Measurements from ENCODE around the gene MTUS2.

MTUS2 gene

DNA sequence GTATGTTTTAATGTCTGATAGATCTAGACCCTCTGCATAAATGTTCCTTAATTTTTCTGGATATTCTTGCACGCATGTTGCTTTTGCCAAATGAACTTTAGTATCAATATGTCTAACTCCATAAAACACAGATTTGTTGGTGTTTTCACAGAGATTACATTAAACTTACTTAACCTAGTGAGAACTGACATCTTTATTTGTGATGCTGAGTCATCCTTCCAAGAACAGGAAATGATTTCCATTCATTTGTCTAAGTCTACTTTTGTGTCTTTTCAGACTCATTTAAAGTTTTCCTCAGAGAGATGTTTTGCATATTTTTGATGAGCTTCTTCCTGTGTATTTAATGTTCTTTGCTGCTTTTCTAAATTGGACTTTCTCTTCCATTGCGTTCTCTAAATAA, 591.3 kb downstream of the MTUS2 start:
- DNase-seq (ENCODE audit: low read depth): no peak

DNA sequence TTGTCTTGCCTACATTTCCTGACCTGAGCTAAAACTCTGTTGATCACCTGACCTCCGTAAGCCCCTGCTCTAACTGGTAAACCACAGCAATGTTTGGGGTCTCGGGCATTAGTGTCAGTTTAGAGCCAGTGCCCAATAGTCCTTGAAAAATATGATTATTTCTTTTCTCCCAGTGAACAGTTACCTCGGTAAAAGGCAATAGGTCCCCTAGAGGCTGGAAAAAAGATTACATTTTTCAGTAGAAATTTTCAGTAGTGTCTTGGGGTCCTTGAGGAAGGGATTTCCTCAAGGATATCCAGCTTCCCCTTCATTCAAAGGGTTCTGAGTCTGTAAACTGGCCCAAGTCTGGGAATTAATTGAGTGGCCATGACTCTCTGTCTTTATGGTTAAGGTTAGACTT, 597.9 kb downstream of the MTUS2 start:
- DNase-seq (ENCODE audit: low read depth): no peak

DNA sequence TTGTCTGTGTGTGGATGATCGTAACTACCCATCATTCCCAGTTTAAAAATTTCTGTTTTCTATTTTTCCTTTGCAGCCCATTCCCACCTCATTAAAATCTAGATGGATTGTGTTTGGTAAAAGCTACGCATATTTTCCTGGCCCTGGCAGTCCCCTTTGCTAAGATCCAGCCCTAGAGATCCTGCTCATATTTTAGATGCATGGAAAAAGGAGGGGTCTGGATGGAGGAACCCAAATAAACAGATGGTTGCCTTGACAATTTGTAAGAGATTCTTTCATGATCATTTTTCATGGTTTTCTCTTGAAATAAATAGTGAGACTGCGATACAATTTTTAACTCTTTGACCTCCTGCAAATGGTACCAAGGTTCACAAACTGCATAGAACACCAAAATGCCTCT, 601.0 kb downstream of the MTUS2 start:
- no peak for DNase-seq (ENCODE audit: low read depth)

DNA sequence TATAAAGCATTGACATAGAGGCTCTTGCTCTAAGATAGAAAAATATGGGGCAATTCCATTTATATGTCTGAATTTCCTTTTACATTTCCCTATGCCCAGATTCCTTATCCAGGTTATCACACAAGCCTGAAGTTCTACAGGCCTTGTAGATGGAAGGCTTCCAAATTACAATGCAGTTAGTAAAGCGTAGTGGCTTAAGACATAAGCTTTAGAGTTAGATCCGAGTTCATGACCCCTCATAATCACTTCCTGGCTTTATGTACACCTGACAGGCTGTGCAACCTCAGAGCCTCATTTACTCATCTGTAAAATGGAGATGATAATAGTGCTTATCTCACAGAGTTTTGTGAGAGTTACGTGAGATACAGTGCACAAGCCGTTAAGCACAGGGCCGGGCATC, 601.9 kb downstream of the MTUS2 start:
- no peak for DNase-seq (ENCODE audit: low read depth)

DNA sequence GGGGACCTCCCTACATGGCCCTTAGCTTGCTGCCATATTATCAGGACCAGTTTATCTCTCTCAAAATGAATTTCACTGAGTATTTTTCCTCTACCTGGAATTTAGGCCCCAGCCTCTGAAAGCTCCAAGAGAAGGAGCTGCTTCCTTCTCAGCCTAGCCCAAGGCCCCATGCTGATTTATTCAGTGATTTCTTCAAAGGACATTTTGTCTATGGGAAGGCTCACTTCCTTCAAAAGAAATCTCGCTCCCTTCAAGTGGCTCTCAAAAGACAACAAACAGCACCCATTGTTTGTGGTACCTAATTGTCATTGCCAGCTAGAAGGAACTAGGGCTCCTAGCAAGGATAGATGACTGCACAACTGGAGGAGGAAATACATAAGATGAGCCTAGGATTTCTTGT, 602.9 kb downstream of the MTUS2 start:
- no peak for DNase-seq (ENCODE audit: low read depth)

DNA sequence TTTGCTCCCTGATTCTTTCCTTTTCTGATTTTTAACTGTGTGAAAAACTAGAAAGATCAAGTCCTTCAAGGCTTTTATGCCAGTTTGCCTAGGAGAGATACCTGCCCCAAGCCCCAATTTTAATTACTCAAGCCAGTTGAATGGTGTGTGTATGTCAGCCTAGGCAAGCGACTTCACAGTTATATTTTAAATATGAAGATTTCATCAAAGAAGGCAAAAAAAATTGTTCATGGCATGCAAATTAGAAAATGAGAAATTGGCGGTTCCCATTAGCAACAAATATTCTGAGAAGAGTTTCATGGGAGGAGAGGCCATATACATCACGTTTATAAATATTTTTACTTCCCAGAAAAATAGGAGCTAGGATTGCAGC, 607.8 kb downstream of the MTUS2 start:
- DNase-seq (ENCODE audit: low read depth): no peak

DNA sequence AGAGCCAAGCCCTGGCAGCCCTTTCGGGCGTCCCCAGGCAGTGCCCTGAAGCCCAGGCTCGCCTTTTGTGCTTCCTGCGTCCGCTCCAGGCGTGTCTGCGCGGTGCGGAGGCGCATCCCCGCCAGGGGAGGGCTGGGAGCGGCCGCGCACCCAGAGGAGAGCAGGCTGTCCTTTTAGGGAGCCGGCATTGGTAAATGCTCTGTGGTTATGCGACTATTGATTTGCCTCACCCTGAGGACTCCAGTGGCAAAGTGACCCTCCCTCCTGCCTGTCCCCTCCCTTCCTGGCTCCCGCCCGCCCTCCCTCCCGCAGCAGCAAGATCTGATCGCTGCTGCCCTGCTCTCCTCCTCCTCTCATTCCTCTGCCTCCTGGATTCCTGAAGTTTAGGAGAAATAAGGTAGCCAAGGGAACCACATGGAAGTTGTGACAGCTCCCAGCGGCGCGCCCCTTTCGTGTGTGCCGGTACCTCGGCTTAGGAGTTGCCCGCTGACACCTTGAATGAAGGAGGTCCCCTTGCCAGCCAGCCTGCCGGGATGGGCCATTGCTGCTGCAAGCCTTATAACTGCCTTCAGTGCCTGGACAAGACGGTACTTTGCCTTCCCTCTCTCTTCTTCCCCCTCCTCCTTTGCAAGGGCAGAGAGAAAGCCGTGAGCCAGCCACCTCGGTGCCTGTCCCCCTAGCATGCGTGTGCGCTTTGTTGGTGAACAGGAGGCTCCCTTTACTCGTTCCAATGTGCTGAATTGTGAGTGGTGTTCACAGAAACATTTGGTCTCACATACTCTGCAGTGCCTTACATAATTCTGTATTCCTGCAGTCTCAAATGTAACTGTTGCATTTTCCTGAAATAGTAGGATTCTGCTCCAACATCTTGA, 608.4 kb downstream of the MTUS2 start:
- DNase-seq (ENCODE audit: low read depth): no peak

DNA sequence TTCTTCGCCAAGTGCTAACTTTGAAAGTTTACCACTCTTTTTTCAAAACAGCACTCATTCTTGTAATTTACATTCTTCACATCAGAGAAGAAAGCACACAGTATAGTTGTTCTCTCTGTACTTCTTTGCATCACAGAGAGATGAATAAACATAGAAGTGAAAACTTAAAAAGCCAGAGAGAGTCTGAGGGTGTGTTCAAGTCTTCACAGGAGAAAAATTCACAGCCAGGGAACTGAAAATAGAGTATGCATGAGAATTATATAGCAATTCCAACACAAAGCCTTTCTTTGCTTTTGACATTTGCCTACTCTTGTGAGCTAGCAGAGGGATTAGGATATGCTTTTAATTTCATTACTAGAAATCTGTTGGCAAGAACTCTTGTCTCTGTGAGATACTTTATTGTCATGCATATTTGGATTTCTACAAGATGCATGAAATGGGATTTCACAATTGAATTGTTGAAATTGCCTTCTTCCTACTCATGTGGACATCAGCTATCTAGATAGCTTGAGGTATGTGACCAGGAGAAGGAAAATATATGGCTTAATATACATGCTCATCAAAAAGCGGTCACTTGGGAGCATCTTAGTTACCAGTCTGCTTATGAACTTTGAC, 609.3 kb downstream of the MTUS2 start:
- DNase-seq (ENCODE audit: low read depth): no peak

DNA sequence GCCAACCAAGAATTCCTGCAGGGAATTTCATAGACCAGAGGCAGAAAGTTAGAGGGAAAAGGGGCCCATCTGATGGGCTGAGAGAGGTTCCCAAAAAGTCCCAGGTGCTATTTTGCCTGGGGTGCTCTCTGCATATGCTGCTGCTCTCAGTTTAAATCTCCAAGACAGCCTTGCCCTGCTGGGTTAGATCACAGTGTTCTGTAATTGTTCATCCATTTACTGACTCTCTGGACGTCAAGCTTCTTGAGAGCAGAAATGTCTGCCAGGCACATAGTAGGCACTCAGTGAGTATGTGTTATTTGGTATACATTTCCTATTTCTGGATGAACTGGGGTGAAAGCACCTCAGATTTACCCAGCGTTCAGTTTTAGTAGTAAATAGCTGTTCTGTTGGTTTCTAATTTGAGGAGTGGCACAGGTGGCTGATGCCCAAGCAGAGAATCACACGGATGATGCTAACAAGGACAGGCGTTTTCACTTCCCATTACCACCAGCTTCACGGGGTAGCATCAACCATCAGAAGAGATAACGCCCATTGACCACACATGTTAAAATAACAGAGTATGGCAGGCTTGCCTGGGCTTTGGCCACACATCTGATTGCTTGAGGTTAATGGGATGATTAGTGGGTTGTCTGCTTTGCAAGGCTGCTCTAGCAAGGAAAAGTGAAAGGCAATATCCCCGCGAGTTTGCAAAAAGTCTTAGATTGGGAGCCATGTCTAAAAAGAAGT, 614.2 kb downstream of the MTUS2 start:
- DNase-seq (ENCODE audit: low read depth): no peak

DNA sequence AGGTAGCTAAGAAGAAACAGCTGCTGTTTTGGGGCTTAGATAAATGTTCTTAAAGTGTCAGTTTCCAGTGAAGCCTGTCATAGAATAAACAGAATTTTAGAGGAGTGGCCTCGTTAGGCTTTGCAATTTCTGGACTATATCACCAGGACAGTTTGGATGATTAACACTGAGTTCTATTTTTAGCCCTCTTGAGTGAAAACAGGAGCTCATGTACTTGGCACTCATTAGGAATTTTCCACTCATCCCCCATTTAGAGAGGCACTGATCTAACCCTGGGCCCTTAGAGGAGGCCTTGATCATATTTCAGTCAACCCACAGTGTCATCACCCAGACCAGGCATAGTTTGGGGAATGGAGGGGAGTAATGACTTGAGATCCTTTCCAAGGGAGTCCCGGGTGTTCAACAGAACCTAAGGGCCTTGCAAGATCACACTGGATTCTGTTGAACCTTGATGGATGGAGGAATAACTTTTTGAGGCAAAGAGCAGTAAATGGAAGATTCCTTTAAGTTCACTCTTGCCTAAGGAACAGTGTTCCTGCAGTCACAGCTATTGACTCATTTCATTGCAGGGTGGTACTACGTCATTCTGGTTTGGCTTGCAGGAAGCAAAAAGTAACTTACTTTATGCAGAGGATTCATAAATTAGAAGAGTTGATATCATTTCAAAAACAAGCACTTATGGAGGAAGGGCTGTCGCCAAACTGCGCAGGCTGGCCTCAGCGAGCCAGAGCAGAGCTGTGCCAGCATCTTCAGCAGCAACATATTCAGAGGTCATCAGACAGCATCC, 615.2 kb downstream of the MTUS2 start:
- DNase-seq (ENCODE audit: low read depth): peak; percentile 17

DNA sequence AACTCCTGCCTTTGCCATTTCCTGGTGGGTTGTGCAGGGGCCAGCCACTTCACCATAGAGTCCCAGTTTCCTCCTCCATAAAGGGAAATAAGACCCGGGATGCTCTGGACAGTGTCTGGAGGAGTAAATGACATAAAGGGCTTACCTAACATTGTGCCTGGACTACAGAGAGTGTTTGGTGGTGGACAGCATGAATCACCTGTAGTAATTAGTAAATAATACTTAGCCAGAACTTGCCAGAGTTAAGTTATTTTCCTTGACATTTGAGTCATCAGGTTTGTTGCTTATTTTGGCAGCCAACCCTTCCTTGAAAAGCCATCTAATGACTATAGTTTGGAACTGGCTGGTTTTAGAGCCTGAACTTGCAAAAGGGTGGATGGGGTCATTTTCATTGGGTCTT, 616.2 kb downstream of the MTUS2 start:
- DNase-seq (ENCODE audit: low read depth): no peak

DNA sequence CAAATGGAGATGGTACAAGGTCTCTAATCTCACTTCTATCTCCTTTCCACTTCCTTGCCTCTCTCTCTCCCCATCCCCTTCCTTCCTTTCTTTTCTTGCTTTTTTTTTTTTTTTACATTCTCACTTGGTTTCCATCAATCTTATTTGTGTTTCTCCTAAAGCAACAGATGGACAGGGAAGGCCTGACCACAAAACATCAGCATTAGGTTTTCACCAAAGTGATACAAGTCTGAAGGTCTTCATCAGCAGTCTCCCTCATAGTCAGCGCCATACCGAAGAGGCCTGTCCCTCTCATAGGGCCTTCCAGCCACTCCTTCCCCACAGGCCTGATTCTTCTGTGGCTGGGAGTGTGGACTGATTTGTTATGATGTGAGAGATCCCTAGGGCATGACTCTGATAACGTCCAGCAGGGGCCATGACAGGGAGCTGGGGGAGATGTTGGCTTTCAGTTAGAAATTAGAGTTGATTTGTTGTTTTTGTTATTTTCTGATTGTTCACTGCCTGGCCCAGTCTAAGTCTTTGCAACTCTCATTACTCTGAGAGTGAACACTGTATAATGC, 616.7 kb downstream of the MTUS2 start:
- no peak for DNase-seq (ENCODE audit: low read depth)

DNA sequence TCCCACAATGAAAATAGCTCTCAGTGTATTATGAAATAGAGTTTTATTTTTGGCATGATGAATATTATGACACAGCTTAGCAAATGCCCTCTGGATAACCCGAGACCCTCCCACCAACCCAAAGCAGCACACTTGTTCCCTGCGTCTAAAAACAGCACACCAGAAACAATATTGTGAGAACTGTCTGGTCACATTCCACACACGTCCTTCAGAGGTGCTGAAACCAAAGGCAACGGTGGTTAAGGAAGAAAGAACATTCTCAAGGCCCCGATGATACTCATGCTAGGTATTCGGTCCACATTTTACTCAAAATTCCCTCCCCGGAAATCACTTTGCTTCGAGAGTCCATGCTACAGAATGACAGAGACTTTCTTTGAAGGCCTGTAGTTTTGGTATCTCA, 618.6 kb downstream of the MTUS2 start:
- DNase-seq (ENCODE audit: low read depth): no peak

DNA sequence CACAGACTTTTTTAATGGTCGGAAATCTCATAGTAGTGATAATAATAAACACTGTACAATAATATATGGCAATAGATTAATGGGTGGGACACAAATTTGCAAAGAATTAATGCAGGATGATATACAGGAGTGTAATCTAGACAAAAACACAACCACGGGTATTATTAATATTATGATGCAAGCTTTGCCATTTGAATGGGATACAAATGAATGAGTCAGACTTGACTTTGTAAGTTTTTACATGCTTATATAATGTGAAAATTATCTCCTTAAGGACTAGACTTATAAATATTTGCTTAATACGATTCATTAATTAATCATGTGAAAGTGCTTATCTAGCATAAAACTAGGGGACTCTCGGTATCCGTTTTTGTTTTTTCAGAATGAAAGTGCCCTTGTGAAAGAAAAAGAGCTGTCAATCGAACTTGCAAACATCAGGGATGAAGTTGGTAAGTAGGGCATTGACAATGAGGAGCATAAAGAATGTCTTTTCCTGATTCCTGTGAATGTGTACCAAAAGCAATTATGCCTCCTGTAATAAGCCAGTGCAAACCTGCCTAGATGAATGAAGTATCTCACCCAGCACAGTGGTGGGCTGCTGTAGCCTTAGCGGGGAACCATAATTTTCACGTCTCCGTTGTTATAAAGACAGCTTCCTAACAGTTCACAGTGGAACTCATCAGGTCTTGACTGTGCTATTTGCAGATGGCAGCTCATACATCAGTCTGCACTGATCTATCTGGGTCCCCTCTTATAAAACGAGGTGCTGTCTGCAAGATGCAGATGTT, 619.7 kb downstream of the MTUS2 start:
- no peak for DNase-seq (ENCODE audit: low read depth)

DNA sequence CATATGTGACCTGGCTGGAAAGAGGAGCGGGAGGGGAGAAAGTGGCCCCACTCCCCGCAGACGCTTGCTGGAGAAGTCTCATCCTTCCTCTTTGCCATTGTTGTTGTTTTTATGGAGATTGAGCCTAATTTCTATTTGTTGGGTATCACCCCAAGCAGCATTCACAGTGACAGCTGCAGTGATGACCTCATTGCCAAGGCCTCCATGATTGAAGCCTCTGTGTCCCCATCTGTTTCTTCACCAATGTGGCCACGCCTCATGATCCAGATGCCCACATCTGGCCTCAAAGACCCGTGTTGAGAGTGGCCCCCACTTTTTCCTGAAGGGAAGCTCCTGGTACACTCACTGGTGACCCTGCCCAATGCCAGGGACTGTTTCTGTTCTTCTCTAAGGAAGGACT, 621.2 kb downstream of the MTUS2 start:
- DNase-seq (ENCODE audit: low read depth): no peak

DNA sequence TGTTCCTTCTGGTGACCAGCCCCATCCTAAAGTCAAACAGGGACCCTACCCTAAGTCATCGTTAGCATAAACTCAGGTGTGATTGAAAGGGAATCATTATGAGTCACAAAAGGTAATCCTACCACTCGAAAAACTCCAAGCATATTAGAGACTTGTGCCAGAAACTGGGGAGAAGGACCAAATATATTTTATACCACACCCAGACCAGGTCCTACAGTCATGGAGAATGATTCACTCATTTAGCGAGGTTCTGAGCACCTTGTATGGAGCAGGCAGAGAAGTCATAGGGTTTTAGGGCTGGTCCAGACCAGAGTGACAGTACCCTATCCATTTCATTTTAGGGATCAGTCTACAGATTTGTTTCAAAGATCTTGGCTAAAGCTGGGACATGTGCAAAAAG, 625.9 kb downstream of the MTUS2 start:
- no peak for DNase-seq (ENCODE audit: low read depth)

DNA sequence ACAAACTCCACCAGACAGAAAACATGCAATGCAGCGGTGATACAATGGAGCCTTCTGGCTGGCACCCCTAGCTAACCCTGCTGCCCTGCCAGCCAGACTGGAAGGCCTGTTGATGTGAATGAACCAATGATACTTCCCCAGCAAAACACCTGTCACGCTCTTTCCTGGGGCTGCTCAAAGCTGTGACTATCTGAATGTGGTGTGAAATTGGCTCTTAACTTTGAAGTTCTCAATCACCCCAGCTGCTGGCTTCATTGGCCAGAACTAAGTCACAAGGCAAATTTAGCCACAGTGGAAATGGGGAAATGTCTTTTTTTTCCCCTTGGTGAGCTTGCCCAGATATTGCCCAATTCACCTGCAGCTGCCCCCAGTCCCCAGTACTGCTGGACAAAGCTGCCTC, 628.0 kb downstream of the MTUS2 start:
- DNase-seq (ENCODE audit: low read depth): no peak

DNA sequence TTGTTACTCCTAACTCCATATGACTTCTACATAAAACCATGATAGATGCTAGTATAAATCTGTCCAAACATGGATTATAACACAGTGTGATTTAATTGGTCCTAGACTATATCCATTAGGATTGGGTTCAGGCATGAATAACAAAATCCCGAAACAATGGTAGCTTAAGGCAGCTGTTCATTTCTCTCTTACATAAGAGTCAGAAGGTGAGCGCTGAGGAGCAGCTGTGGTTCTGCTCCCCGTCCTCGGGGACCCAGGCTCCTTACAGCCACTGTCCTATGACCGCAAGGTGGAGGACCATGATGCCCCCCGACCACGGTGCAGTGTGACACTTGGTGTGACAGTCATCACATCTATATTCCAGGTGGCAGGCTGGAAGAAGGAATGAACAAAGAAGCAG, 629.6 kb downstream of the MTUS2 start:
- DNase-seq (ENCODE audit: low read depth): no peak

DNA sequence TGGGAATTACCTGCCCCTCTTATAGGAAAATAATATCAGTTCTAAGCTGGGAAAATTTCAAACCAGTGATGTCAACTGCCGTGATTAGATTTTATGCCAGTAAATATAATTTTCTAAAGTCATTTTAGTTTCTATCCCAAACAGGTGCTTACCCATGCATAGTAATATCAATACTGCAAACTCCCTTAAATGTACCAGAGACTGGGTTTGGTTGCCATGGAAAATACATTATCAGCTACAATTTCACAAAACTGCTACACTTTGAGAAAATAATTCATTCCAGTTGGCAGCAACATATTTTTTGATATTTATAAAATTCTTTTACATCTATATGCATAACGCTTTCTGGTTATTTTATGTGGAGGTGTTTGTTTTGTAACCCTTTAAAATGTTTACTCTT, 631.8 kb downstream of the MTUS2 start:
- DNase-seq (ENCODE audit: low read depth): no peak

DNA sequence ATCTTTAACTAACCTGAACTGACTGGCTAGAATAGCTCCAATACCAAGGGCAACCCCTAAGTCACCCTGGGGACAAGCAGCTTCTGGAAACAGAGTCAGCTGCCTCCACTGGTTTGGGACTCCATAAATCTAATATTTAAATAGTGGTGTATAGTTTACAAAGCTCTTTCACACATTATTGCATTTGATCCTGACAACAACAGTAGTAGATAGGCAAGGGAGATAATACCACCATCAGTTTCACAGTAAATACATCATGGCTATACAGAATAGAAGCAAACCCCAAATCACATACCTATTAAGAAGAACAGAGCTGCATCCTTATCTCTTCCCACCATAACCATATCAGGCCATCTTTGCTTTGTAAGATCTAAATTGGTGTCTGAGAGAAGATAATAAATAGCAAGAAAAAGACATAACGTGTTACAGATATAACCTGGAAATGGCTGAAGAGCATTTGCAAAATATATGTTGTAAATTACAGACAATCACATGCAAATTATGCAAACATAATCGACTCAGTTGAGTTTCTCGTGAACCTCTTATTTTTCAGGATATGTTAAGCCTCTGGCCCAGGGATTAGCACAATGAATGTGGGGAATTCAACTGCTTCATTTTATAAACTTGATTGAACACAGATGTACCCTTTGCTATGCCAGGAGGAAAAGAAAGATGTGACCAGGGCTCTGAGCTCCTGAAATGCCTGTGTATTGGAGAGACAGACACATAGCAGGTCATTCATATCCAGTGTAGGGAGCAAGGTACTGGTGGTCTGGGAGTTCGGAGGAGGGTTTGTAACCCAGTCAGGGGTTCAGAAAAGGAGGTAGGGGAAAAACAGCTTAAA, 632.9 kb downstream of the MTUS2 start:
- no peak for DNase-seq (ENCODE audit: low read depth)

Measured in HS-27A (cell line).